Measurements from ENCODE around the gene TNFAIP1. TPM values are rescaled to one million over a fixed set of nuclear protein-coding genes. Genes with fewer than 3 reads are reported as not detected.
A peak's percentile ranks its signal among the peaks of the same experiment; 100 is the strongest.

Gene TNFAIP1
- total RNA-seq, 1 donor from 2014 or later, result 85.9 TPM

GRCh38 chr17:28372203-28372944, 36.8 kb downstream of the TNFAIP1 start:
- Histone ChIP-seq H3K27me3 (ENCODE audit: control insufficient read depth, insufficient read depth, low read length) (peaks cover 11% of the 10 kb centered on the region), H3K36me3 (ENCODE audit: control insufficient read depth, insufficient read depth, low read length) (no peaks in the 10 kb centered on the region), H3K4me3 (ENCODE audit: low read depth, low read length) (peak overlapping the region; percentile 35)
- no peak for DNase-seq (ENCODE audit: low read depth)
- TF ChIP-seq CTCF (IDR thresholded peaks at IDR 0.05; ENCODE audit: insufficient read depth, low read length, poor library complexity, severe bottlenecking), result no peak

GRCh38 chr17:28372945-28373274, 37.3 kb downstream of the TNFAIP1 start:
- H3K4me3 ChIP-seq (ENCODE audit: low read depth, low read length), result no peak overlapping the region
- no peak for DNase-seq (ENCODE audit: low read depth)
- H3K27me3 ChIP-seq (ENCODE audit: control insufficient read depth, insufficient read depth, low read length), result peaks cover 11% of the 10 kb centered on the region
- no peaks in the 10 kb centered on the region for H3K36me3 ChIP-seq (ENCODE audit: control insufficient read depth, insufficient read depth, low read length)
- no peak for TF ChIP-seq CTCF (IDR thresholded peaks at IDR 0.05; ENCODE audit: insufficient read depth, low read length, poor library complexity, severe bottlenecking)

GRCh38 chr17:28379814-28380801, 44.5 kb downstream of the TNFAIP1 start:
- no peak for DNase-seq (ENCODE audit: low read depth)
- TF ChIP-seq CTCF (IDR thresholded peaks at IDR 0.05; ENCODE audit: insufficient read depth, low read length, poor library complexity, severe bottlenecking), result no peak

GRCh38 chr17:28381141-28381825, 45.7 kb downstream of the TNFAIP1 start:
- Histone ChIP-seq H3K36me3 (ENCODE audit: control insufficient read depth, insufficient read depth, low read length) (no peaks in the 10 kb centered on the region), H3K4me3 (ENCODE audit: low read depth, low read length) (no peak overlapping the region), H3K27me3 (ENCODE audit: control insufficient read depth, insufficient read depth, low read length) (peaks cover 38% of the 10 kb centered on the region)
- DNase-seq (ENCODE audit: low read depth), result no peak
- peak; percentile 61 for TF ChIP-seq CTCF (IDR thresholded peaks at IDR 0.05; ENCODE audit: insufficient read depth, low read length, poor library complexity, severe bottlenecking)

More at GRCh38 chr17:28379814-28380801, 44.5 kb downstream of the TNFAIP1 start:
- Histone ChIP-seq H3K36me3 (ENCODE audit: control insufficient read depth, insufficient read depth, low read length) (no peaks in the 10 kb centered on the region), H3K27me3 (ENCODE audit: control insufficient read depth, insufficient read depth, low read length) (peaks cover 34% of the 10 kb centered on the region), H3K4me3 (ENCODE audit: low read depth, low read length) (no peak overlapping the region)

GRCh38 chr17:28384281-28385036, 48.9 kb downstream of the TNFAIP1 start:
- no peaks in the 10 kb centered on the region for H3K36me3 ChIP-seq (ENCODE audit: control insufficient read depth, insufficient read depth, low read length)
- peaks cover 36% of the 10 kb centered on the region for H3K27me3 ChIP-seq (ENCODE audit: control insufficient read depth, insufficient read depth, low read length)
- TF ChIP-seq CTCF (IDR thresholded peaks at IDR 0.05; ENCODE audit: insufficient read depth, low read length, poor library complexity, severe bottlenecking), result no peak
- no peak for DNase-seq (ENCODE audit: low read depth)
- H3K4me3 ChIP-seq (ENCODE audit: low read depth, low read length), result peak overlapping the region; percentile 44
